ENCODE data around the gene SNTG2.
"Not testable (repeated sequence)": the region's sequence is repeated elsewhere in the genome, so short reads cannot be mapped to it uniquely, and the experiment has no call there.

SNTG2 gene

GRCh38 chr2:907706-908105 is 42.9 kb upstream of the SNTG2 start:
- TF ChIP-seq CTCF (IDR thresholded peaks at IDR 0.05; ENCODE audit: insufficient read depth, low read depth, low read length, missing control alignments) = no peak
- no peak for DNase-seq (ENCODE audit: low read depth)
- no peak overlapping the region for H3K4me3 ChIP-seq (ENCODE audit: low read length)

- no peak for TF ChIP-seq CTCF (IDR thresholded peaks at IDR 0.05; ENCODE audit: insufficient read depth, low read depth, low read length, missing control alignments)
- no peak for DNase-seq (ENCODE audit: low read depth)
Measured at GRCh38 chr2:908568-908967, 42.1 kb upstream of the SNTG2 start.

GRCh38 chr2:909764-910379 is 40.8 kb upstream of the SNTG2 start:
- H3K4me3 ChIP-seq (ENCODE audit: low read length); DNase-seq (ENCODE audit: low read depth): not testable (repeated sequence)

More at GRCh38 chr2:908568-908967, 42.1 kb upstream of the SNTG2 start:
- no peak overlapping the region for H3K4me3 ChIP-seq (ENCODE audit: low read length)

- no peak overlapping the region for H3K4me3 ChIP-seq (ENCODE audit: low read length)
- TF ChIP-seq CTCF (IDR thresholded peaks at IDR 0.05; ENCODE audit: insufficient read depth, low read depth, low read length, missing control alignments) = no peak
- no peak for DNase-seq (ENCODE audit: low read depth)
Measured at GRCh38 chr2:910698-911097, 40.0 kb upstream of the SNTG2 start.

GRCh38 chr2:915979-916378 is 34.7 kb upstream of the SNTG2 start:
- no peak overlapping the region for H3K4me3 ChIP-seq (ENCODE audit: low read length)
- TF ChIP-seq CTCF (IDR thresholded peaks at IDR 0.05; ENCODE audit: insufficient read depth, low read depth, low read length, missing control alignments) = no peak
- no peak for DNase-seq (ENCODE audit: low read depth)

GRCh38 chr2:916935-917334 is 33.7 kb upstream of the SNTG2 start:
- no peak for TF ChIP-seq CTCF (IDR thresholded peaks at IDR 0.05; ENCODE audit: insufficient read depth, low read depth, low read length, missing control alignments)
- no peak for DNase-seq (ENCODE audit: low read depth)
- H3K4me3 ChIP-seq (ENCODE audit: low read length) = no peak overlapping the region

GRCh38 chr2:919672-920071 is 31.0 kb upstream of the SNTG2 start:
- no peak for TF ChIP-seq CTCF (IDR thresholded peaks at IDR 0.05; ENCODE audit: insufficient read depth, low read depth, low read length, missing control alignments)
- no peak for DNase-seq (ENCODE audit: low read depth)
- H3K4me3 ChIP-seq (ENCODE audit: low read length) = no peak overlapping the region

Measured in epithelial cell of esophagus (primary cell).